HG03565 (cell line): ENCODE data around the gene FZD1.
A peak's percentile ranks its signal among the peaks of the same experiment; 100 is the strongest.

Source experiments
- ATAC-seq: cut with Tn5 transposase; IDR thresholded peaks from one replicate; pipeline ENCODE4 v1.9.1; 2021; ENCODE audit warnings: mild to moderate bottlenecking, moderate library complexity; ENCODE audit not compliant: unreplicated experiment

The FZD1 gene

GRCh38 chr7:91264046-91264923 is at the start of gene FZD1:
TSS of gene FZD1 (plus strand) at chr7:91264433. CDS start at chr7:91264881, 448 bp downstream.
- peak; percentile 90 for ATAC-seq

GRCh38 chr7:91226411-91226810 is 37.8 kb upstream of the FZD1 start:
- ATAC-seq: no peak

- ATAC-seq: no peak
These were observed 35.9 kb upstream of the FZD1 start for GRCh38 chr7:91228327-91228726.

- no peak for ATAC-seq
These were observed 35.2 kb upstream of the FZD1 start for GRCh38 chr7:91228927-91229558.

GRCh38 chr7:91230100-91230499 is 34.1 kb upstream of the FZD1 start:
- ATAC-seq: no peak

- ATAC-seq: no peak
These were observed 33.7 kb upstream of the FZD1 start for GRCh38 chr7:91230503-91230902.

- no peak for ATAC-seq
These were observed 31.0 kb upstream of the FZD1 start for GRCh38 chr7:91233212-91233611.

GRCh38 chr7:91235211-91235832 is 28.9 kb upstream of the FZD1 start:
- ATAC-seq: no peak

- no peak for ATAC-seq
These were observed 25.0 kb upstream of the FZD1 start for GRCh38 chr7:91239171-91239604.

- no peak for ATAC-seq
These were observed 24.5 kb upstream of the FZD1 start for GRCh38 chr7:91239772-91240171.

- no peak for ATAC-seq
These were observed 23.8 kb upstream of the FZD1 start for GRCh38 chr7:91240376-91240941.

- no peak for ATAC-seq
These were observed 22.0 kb upstream of the FZD1 start for GRCh38 chr7:91242097-91242844.

- ATAC-seq: no peak
These were observed 20.5 kb upstream of the FZD1 start for GRCh38 chr7:91243591-91244301.

GRCh38 chr7:91247500-91247899 is 16.7 kb upstream of the FZD1 start:
- ATAC-seq: no peak

GRCh38 chr7:91248996-91249395 is 15.2 kb upstream of the FZD1 start:
- ATAC-seq: no peak

GRCh38 chr7:91249506-91250233 is 14.6 kb upstream of the FZD1 start:
- no peak for ATAC-seq

GRCh38 chr7:91250706-91251105 is 13.5 kb upstream of the FZD1 start:
- no peak for ATAC-seq

GRCh38 chr7:91251877-91252276 is 12.4 kb upstream of the FZD1 start:
- ATAC-seq: no peak

GRCh38 chr7:91263384-91264045 is 718 bp upstream of the FZD1 start:
- no peak for ATAC-seq
